ENCODE data around the gene PADI3. TPM values are rescaled to one million over a fixed set of nuclear protein-coding genes. Genes with fewer than 3 reads are reported as not detected.
"Not testable (repeated sequence)": the region's sequence is repeated elsewhere in the genome, so short reads cannot be mapped to it uniquely, and the experiment has no call there.

The PADI3 gene
- total and polyA plus RNA-seq, 10 donors = not detected

DNA sequence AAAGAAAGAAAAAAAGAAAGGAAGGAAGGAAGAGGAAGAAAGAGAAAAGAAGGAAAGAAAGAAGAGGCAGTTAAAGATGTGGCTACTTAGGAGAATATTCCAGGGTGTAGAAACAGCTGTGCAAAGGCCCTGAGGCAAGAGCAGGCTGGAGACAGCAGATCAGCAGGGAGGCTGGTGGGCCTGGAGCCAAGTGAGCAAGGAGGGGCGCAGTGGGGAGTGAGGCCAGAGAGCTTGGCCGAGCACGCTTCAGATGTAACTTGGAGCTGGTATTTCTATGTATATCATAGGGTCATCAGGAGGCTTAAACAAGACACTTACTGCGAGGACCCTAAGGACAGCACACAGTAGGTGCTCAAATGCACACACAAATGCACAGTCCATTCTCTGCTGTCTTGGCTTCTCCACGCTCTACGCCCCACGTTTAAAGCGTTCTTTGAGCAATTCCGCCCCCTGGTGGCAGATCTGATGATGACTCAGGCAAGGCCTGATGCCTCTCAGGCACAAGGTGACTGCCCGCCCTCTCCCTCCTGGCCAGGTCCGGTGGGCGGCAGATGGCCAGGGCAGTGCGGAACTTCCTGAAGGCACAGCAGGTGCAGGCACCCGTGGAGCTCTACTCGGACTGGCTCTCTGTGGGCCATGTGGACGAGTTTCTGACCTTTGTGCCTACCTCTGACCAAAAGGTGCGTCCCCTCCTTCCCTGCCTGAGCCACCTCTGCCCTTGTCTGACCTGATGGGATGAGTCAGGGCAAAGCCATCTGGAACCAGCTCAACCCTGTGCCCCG, 11.9 kb upstream of the PADI3 start:
- Histone ChIP-seq H3K9me3 (no peaks in the 10 kb centered on the region), H3K4me1 (peaks cover 0 to 16% (median 6%) of the 10 kb centered on the region in 6 donors), H3K27me3 (replicated peaks in 1 of 7) (peaks cover 0 to 8% (median 0%) of the 10 kb centered on the region in 7 donors), H3K4me3 (no peak overlapping the region), H3K36me3 (no peaks in the 10 kb centered on the region), H3K27ac (no peak overlapping the region)
- peak; percentile 95 for DNase-seq
- TF ChIP-seq, protein P1, sequence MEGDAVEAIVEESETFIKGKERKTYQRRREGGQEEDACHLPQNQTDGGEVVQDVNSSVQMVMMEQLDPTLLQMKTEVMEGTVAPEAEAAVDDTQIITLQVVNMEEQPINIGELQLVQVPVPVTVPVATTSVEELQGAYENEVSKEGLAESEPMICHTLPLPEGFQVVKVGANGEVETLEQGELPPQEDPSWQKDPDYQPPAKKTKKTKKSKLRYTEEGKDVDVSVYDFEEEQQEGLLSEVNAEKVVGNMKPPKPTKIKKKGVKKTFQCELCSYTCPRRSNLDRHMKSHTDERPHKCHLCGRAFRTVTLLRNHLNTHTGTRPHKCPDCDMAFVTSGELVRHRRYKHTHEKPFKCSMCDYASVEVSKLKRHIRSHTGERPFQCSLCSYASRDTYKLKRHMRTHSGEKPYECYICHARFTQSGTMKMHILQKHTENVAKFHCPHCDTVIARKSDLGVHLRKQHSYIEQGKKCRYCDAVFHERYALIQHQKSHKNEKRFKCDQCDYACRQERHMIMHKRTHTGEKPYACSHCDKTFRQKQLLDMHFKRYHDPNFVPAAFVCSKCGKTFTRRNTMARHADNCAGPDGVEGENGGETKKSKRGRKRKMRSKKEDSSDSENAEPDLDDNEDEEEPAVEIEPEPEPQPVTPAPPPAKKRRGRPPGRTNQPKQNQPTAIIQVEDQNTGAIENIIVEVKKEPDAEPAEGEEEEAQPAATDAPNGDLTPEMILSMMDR (IDR thresholded peaks at IDR 0.05 in 8 of 11, conservative IDR thresholded peaks at IDR 0.05 in 3 of 11) = peak; percentile 86 to 98 (median 93)
- peak in 1 of 3 donors; percentile 14 for TF ChIP-seq POLR2AphosphoS5 (IDR thresholded peaks at IDR 0.05)
- TF ChIP-seq POLR2A (IDR thresholded peaks at IDR 0.05) = no peak
- 20 to 26% (median 23%) methylated on average over 17 to 18 of the region's 18 CpGs for WGBS, 5 donors
- intact Hi-C loops (cut with DNase I; ENCODE audit: low total_unique reads) = loop anchor here (2.0 kb wide), 1 partner anchor 112 kb away; no protein-coding TSS in a partner anchor

DNA sequence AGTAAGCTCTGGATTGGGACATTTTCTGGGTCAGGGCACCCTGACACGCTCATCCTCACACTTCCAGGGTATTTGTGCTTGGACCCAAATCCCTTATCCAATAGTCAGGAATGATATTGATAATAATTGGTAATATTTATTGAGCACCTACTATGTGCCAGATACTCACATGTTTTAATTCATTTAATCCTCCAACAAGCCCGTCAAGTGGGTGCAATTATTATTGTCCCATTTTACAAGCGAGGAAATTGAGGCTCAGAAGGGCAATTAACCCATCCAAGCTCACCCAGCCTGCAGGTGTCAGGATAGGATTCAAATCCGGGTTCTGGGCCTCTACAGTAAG, 11.4 kb upstream of the PADI3 start:
- no peak for DNase-seq
- H3K4me1 ChIP-seq = peaks cover 0 to 16% (median 6%) of the 10 kb centered on the region in 6 donors
- intact Hi-C loops (cut with DNase I; ENCODE audit: low total_unique reads) = loop anchor here (2.0 kb wide), 1 partner anchor 113 kb away; no protein-coding TSS in a partner anchor
- TF ChIP-seq POLR2A (IDR thresholded peaks at IDR 0.05) (no peak), POLR2AphosphoS5 (IDR thresholded peaks at IDR 0.05) (no peak)
- TF ChIP-seq, protein P1 (IDR thresholded peaks at IDR 0.05 in 8 of 11, conservative IDR thresholded peaks at IDR 0.05 in 3 of 11) = no peak
- 77 to 86% (median 81%) methylated on average over 4 of the region's 4 CpGs for WGBS, 5 donors
- no peaks in the 10 kb centered on the region for H3K9me3 ChIP-seq
- peaks cover 0 to 9% (median 0%) of the 10 kb centered on the region in 7 donors for H3K27me3 ChIP-seq (replicated peaks in 1 of 7)
- no peak overlapping the region for H3K4me3 ChIP-seq
- no peak overlapping the region for H3K27ac ChIP-seq
- no peaks in the 10 kb centered on the region for H3K36me3 ChIP-seq

DNA sequence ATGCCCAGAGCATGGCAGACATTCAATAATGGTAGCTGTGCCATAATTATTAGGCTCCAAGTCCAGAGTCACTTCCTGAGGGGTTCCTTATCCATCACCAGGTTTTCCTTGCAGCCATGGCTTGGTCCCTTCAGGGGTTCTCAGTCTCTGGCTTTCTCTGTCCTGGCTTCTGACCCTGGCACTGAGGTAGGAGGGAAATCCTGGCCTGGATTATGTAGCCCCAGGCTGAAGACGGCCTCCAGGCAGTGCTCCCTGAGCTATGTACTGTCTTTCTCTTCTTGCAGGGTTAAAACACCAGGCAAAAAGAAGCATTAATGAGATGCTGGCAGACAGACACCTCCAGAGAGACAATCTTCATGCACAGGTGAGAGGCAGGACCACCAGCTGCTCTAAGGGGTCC, 9.5 kb upstream of the PADI3 start:
- Histone ChIP-seq H3K27ac (no peak overlapping the region), H3K36me3 (no peaks in the 10 kb centered on the region), H3K9me3 (no peaks in the 10 kb centered on the region), H3K4me3 (no peak overlapping the region), H3K4me1 (peaks cover 0 to 13% (median 6%) of the 10 kb centered on the region in 6 donors), H3K27me3 (replicated peaks in 1 of 7) (peaks cover 0 to 9% (median 0%) of the 10 kb centered on the region in 7 donors)
- no peak for DNase-seq
- WGBS, 5 donors = 37 to 67% (median 52%) methylated on average over 1 of the region's 1 CpG
- TF ChIP-seq POLR2AphosphoS5 (IDR thresholded peaks at IDR 0.05) (no peak), POLR2A (IDR thresholded peaks at IDR 0.05) (no peak)
- TF ChIP-seq, protein P1 (IDR thresholded peaks at IDR 0.05 in 8 of 11, conservative IDR thresholded peaks at IDR 0.05 in 3 of 11) = no peak
- intact Hi-C loops (cut with DNase I; ENCODE audit: low total_unique reads) = no loop called here

DNA sequence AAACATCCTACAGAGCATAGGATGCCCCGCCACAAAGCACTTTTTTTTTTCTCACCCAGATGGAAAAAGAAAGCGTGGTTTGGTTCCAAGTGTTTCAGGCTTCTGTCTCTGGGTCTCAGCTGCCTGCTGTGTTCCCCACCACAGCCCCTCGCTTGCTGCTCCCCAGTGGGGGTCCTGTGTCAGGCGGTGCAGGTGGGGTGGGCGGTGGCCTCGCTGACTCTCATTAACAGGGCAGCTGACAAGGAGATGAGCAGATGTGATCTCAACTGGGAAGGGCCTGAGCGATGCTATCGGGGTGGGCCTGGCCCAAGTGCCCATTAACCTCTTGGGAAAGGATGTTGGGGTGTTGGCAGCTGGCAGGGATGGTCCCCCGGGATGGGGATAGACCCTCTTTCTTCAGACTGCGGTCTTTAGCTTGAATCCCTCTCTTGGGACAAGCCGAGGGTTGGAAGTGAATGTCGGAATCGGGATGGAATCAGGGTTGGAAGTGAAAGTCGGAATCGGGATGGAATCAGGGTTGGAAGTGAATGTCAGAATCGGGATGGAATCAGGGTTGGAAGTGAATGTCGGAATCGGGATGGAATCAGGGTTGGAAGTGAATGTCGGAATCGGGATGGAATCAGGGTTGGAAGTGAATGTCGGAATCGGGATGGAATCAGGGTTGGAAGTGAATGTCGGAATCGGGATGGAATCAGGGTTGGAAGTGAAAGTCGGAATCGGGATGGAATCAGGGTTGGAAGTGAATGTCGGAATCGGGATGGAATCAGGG, 7.7 kb upstream of the PADI3 start:
- peaks cover 0 to 12% (median 0%) of the 10 kb centered on the region in 7 donors for H3K27me3 ChIP-seq (replicated peaks in 1 of 7)
- intact Hi-C loops (cut with DNase I; ENCODE audit: low total_unique reads); H3K27ac ChIP-seq; H3K36me3 ChIP-seq; H3K9me3 ChIP-seq; H3K4me3 ChIP-seq; DNase-seq: not testable (repeated sequence)
- 58 to 84% (median 72%) methylated on average over 26 to 28 of the region's 28 CpGs for WGBS, 5 donors
- peaks cover 0 to 13% (median 5%) of the 10 kb centered on the region in 6 donors for H3K4me1 ChIP-seq

DNA sequence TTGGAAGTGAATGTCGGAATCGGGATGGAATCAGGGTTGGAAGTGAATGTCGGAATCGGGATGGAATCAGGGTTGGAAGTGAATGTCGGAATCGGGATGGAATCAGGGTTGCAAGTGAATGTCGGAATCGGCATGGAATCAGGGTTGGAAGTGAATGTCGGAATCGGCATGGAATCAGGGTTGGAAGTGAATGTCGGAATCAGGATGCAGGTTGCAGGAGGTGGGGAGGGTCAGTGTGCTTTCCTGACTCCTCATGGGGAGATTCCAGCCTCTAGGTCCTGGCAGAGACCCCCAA, 7.2 kb upstream of the PADI3 start:
- H3K27ac ChIP-seq; H3K36me3 ChIP-seq; intact Hi-C loops (cut with DNase I; ENCODE audit: low total_unique reads); H3K9me3 ChIP-seq; DNase-seq; H3K4me3 ChIP-seq: not testable (repeated sequence)
- WGBS, 5 donors = 72 to 92% (median 87%) methylated on average over 9 to 11 of the region's 11 CpGs
- peaks cover 0 to 11% (median 0%) of the 10 kb centered on the region in 7 donors for H3K27me3 ChIP-seq (replicated peaks in 1 of 7)
- H3K4me1 ChIP-seq = peaks cover 0 to 11% (median 4%) of the 10 kb centered on the region in 6 donors

Data from spleen (tissue), 11 donors.